AG09319 (cell line): ENCODE results near the gene DUSP6.

ENCODE experiments used
- DNase-seq: peaks from one replicate; pipeline ENCODE4 v3.0.0-alpha.2; 2010; ENCODE audit warnings: low read depth; ENCODE audit errors: extremely low read depth
- CTCF ChIP-seq: IDR thresholded peaks from 2 replicates; pipeline ENCODE4 v1.5.1; 2011; ENCODE audit warnings: low read depth, mild to moderate bottlenecking, inconsistent platforms, low read length, moderate library complexity

Gene DUSP6

GRCh38 chr12:89309440-89309802, 42.9 kb downstream of the DUSP6 start:
- no peak for TF ChIP-seq CTCF
- DNase-seq: no peak

GRCh38 chr12:89307474-89308253, 44.6 kb downstream of the DUSP6 start:
- no peak for DNase-seq
- no peak for TF ChIP-seq CTCF

GRCh38 chr12:89306827-89307473, 45.4 kb downstream of the DUSP6 start:
- no peak for TF ChIP-seq CTCF
- no peak for DNase-seq

GRCh38 chr12:89305373-89305772, 46.9 kb downstream of the DUSP6 start:
- DNase-seq: no peak
- TF ChIP-seq CTCF: no peak

GRCh38 chr12:89299931-89300330, 52.4 kb downstream of the DUSP6 start:
- DNase-seq: no peak
- TF ChIP-seq CTCF: no peak

GRCh38 chr12:89299417-89299816, 52.9 kb downstream of the DUSP6 start:
- no peak for DNase-seq
- no peak for TF ChIP-seq CTCF
